Activated naive CD4-positive, alpha-beta T cell treated with anti-CD3 and anti-CD28 coated beads, Interleukin-2, amount 10 ng/mL, durations not matched to agents 7 days and 5 days (primary cell): ENCODE results near the gene RXRA.

ENCODE experiments used
- CTCF ChIA-PET: fragments of 350-600 bp; sonication (Branson Sonifier 250); formaldehyde crosslinking; loops from one replicate; lab custom pipeline; 2021; ENCODE audit warnings: antibody characterized with exemption; lab: Charles Lee
- DNase-seq: peaks from one replicate; pipeline ENCODE4 v3.0.0-alpha.2; 2020
- H3K27ac Mint-ChIP-seq: one replicate; pipeline ENCODE4 v1.8.0; 2021; ENCODE audit warnings: mild to moderate bottlenecking, moderate library complexity, mixed read lengths
- H3K27me3 Mint-ChIP-seq: one replicate; pipeline ENCODE4 v1.8.0; 2021; ENCODE audit warnings: mild to moderate bottlenecking, mixed read lengths
- H3K36me3 Mint-ChIP-seq: one replicate; pipeline ENCODE4 v1.8.0; 2021; ENCODE audit warnings: mixed read lengths
- H3K4me1 Mint-ChIP-seq: one replicate; pipeline ENCODE4 v1.8.0; 2021; ENCODE audit warnings: mixed read lengths
- H3K4me3 Mint-ChIP-seq: one replicate; pipeline ENCODE4 v1.8.0; 2021; ENCODE audit warnings: mild to moderate bottlenecking, moderate library complexity, mixed read lengths
- H3K9me3 Mint-ChIP-seq: one replicate; pipeline ENCODE4 v1.8.0; 2021; ENCODE audit warnings: mixed read lengths

RXRA gene

DNA sequence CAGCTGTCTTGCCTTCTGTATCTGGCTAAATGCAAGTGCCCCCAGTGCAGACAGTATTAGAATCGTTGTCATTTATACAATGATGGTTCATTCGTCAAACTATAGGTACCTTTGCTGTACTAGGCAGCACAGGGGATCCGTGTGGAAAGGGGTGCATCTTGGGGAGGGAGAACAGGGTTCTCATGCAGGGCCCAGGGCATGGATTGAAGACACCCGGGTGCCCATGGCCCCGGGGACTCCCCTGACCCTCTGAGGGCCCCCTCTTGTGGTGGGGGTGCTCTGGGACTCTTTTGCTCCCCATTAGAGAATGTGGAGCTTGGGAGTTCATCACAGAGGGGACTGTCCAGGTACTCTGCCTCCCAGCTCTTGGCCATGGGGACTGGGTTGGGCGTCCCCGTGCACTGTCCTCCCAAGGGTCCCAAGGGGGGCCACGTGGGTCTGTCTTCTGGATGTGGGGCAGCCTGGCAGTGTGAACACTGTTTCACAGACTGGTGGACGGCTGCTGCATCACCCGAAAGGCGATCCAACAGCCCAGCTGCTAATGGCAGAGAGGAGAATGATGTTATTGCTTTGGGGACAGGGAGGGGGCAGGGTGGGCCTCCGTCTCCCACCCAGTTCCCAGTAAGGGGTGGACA, 36.9 kb upstream of the RXRA start:
- Mint-ChIP-seq H3K36me3 (no peaks in the 10 kb centered on the region), H3K4me3 (no peak overlapping the region), H3K9me3 (no peaks in the 10 kb centered on the region), H3K27me3 (peaks cover 27% of the 10 kb centered on the region), H3K27ac (no peak overlapping the region), H3K4me1 (no peaks in the 10 kb centered on the region)
- CTCF ChIA-PET = no interaction called here
- DNase-seq = no peak

DNA sequence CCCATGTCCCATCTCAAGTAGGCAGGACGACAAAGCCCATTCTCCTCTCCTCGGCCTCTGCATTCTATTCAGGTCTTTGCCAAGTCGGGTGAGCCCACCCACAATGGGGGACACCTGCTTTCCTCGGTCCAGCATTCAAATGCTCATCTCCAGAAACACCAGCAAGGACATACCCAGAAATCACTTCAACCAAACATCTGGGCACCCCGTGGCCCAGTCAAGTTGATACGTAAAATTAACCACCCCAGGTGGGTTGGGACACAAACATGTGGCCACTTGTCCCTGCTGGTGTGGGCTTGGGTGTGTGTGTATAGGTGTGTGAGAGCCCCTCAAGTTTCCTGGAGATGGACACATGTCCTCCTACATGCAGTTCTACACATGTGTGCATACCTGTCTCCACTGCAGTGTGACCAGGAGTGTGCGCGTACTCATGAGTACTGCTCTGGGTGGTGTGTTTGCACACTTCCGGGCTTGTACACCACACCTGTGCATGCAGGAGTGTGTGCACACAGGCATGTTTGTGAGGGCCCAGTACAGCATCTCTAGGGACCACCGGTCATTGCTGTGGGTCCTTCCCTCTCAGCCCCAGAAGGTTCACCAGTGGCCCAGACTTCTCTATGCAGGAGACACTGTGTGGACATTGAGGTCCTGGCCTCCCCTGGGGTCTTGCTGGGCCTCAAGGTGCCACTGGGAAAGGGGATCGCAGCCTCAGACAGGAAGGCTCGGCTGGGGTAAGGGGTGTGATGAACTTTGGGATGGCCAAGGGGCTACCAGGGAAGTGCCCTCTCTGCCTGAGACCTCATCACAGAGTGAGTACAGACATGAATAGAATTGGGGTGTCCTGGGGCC, 35.4 kb upstream of the RXRA start:
- H3K4me3 Mint-ChIP-seq = no peak overlapping the region
- H3K9me3 Mint-ChIP-seq = no peaks in the 10 kb centered on the region
- H3K4me1 Mint-ChIP-seq = no peaks in the 10 kb centered on the region
- CTCF ChIA-PET = no interaction called here
- no peaks in the 10 kb centered on the region for H3K36me3 Mint-ChIP-seq
- H3K27me3 Mint-ChIP-seq = peaks cover 36% of the 10 kb centered on the region
- H3K27ac Mint-ChIP-seq = no peak overlapping the region
- no peak for DNase-seq

DNA sequence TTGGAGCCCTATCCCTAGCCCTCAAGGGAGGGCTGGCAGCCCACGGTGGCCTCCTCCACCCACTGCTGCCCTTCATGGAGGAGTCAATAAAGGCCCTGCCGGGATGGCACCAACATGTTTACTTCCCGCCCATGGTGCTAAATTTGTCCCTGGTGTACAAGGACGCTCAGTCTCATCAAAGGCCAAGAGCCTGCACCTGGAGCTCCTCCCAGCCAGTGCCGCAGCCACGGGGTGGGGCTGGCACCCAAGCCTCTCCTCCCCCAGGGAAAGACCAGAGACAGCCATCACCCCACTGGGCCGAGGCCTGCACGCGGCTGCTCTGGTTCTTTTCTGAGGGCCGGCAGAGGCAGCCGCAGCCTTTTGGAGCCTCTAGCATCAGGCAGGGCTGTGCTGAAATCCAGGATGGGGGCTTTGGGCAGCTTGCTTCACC, 34.8 kb upstream of the RXRA start:
- Mint-ChIP-seq H3K27me3 (peaks cover 40% of the 10 kb centered on the region), H3K4me1 (no peaks in the 10 kb centered on the region), H3K27ac (no peak overlapping the region), H3K36me3 (no peaks in the 10 kb centered on the region), H3K9me3 (no peaks in the 10 kb centered on the region), H3K4me3 (no peak overlapping the region)
- CTCF ChIA-PET = no interaction called here
- no peak for DNase-seq

DNA sequence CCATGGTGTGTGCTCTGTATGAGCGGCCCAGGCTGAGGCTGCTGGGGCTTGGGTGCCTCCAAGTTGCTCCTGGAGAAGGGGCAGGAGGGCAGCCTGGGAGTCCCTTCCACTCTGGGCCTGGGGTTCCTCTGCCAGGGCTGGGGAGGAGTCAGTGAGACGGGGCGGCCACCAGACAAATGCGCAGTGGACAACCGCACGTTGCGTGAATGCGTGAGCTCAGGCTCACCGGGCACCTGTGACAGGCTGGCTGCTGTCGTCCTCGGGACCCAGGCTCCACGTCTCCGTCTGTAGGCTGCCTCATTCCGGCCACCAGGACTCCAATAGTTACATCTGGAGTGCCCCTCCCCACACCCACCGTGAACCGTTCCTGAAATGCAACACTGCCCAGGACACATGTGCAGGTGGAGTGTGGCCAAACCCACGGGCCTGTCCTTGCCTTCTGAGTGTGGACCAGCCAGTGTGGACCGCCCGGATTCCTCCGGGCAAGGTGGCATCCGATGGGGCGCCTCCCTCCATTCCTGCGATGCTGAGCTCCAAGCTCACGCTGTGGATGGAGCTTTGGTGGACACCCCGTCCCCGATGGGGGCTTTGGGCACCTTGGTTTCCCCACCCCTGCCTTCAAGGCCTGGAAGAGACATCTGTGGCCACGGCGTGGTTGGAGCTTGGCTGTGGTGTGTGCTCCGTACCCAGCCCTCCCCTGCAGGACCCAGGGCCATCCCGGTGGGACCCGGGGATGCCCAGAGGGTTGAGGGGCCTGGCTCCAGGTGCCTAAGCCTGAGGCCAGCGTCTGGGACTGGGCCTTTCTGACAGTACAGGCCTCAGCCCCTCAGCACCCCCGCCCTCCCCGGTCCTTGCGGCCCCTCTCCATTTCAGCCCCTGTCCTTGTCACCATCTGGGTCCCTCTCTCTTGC, 34.0 kb upstream of the RXRA start:
- no peak overlapping the region for H3K4me3 Mint-ChIP-seq
- CTCF ChIA-PET = no interaction called here
- no peak overlapping the region for H3K27ac Mint-ChIP-seq
- H3K27me3 Mint-ChIP-seq = peaks cover 37% of the 10 kb centered on the region
- no peaks in the 10 kb centered on the region for H3K36me3 Mint-ChIP-seq
- no peak for DNase-seq
- H3K4me1 Mint-ChIP-seq = no peaks in the 10 kb centered on the region
- H3K9me3 Mint-ChIP-seq = no peaks in the 10 kb centered on the region

DNA sequence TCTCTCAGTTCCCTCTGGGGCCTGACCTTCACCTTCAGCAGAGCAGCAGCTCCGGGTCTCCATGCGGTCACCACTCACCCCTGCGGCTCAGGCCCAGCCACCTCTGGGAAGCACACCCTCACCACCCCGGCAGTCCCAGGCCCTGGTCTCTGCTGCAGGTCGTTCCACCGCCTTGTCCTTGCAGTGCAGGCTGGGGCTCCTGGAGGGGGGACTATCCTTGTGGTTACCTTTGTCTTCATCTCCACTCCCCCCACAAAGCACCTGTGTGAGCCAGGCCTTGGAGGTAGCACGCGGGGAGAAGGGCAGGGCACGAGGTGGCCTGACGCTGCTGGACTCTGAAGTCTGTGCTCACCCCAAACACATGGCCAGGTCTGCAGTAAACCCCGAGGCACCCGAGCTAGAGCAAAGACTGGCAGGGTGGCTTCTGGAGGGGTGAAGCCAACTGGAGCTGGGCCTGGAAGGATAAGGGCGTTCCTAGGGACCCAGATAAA, 33.2 kb upstream of the RXRA start:
- H3K4me3 Mint-ChIP-seq = no peak overlapping the region
- DNase-seq = no peak
- no peaks in the 10 kb centered on the region for H3K4me1 Mint-ChIP-seq
- H3K27me3 Mint-ChIP-seq = peaks cover 35% of the 10 kb centered on the region
- no peaks in the 10 kb centered on the region for H3K9me3 Mint-ChIP-seq
- CTCF ChIA-PET = no interaction called here
- H3K36me3 Mint-ChIP-seq = no peaks in the 10 kb centered on the region
- H3K27ac Mint-ChIP-seq = no peak overlapping the region

DNA sequence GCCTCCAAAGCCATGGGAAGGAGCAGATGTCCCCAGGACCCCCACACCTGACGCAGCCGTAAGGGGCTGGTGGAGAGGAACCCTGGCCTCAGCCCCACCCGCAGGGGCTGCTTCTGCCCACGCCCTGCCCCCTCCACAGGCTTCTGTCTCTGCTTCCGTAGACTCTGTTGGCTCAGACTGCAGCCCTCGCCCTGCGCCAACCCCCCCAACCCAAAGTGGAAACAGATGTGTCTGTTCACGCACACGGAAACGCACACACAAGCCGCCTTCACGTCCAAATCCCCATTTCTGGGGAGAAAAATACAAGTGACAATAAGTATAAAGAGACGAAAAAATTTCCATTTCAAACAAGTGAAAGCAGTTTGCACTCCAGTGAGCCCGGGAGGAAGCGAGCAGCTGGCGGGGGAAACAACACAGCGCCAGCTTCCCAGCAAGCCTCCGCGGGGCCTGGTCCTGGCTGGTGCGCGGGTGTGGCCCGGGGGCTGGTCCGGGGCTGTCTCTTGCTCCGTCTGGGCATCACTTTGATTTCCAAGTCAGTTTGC, 32.6 kb upstream of the RXRA start:
- CTCF ChIA-PET = no interaction called here
- Mint-ChIP-seq H3K9me3 (no peaks in the 10 kb centered on the region), H3K4me3 (no peak overlapping the region), H3K27me3 (peaks cover 33% of the 10 kb centered on the region), H3K36me3 (no peaks in the 10 kb centered on the region), H3K27ac (no peak overlapping the region), H3K4me1 (no peaks in the 10 kb centered on the region)
- DNase-seq = no peak

DNA sequence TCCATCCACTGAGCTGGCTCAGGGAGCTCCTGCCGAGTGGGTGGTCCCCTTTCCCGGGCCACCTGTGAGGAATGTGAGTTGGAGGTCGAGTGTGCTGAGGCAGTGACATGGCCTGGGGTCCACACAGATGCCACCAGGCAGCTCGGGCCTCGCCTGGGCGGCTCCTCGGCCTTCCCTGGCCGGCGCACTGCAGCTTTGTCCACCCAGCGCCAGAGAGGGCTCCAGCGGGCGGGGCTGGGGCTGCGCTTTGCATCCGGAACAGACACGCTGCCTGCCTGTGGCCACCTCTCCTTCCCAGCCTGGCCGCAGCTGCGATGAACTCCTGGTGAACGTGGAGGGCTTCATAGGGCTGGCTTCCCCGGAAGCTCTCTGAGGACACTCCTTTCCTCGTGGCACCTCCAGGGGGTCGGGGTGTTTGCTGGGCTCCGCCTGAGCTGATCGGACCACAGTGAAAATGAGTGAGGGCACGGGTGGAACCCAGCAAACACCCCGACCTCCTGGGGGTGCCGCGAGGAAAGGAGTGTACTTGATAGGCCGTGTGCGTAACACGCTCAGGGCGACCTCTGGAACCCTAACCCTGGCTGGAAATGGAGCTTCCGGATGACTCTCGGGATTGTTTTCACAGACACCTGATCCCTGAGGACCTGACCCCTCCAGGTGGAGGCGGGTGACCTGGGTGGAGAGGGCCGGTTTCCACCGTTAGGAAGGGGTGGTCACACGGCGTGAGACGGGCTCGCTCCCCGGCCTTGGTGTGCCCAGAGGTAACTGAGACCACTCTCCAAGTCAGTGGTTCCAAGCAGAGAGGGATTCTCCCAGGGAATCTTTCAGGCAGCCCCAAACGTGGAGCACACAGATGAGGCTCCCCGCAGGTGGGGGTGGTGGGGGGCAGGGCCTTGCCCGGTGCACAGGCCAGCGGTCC, 31.8 kb upstream of the RXRA start:
- Mint-ChIP-seq H3K36me3 (no peaks in the 10 kb centered on the region), H3K4me1 (no peaks in the 10 kb centered on the region), H3K4me3 (no peak overlapping the region), H3K27ac (no peak overlapping the region), H3K27me3 (peaks cover 39% of the 10 kb centered on the region), H3K9me3 (no peaks in the 10 kb centered on the region)
- DNase-seq = no peak
- CTCF ChIA-PET = no interaction called here

DNA sequence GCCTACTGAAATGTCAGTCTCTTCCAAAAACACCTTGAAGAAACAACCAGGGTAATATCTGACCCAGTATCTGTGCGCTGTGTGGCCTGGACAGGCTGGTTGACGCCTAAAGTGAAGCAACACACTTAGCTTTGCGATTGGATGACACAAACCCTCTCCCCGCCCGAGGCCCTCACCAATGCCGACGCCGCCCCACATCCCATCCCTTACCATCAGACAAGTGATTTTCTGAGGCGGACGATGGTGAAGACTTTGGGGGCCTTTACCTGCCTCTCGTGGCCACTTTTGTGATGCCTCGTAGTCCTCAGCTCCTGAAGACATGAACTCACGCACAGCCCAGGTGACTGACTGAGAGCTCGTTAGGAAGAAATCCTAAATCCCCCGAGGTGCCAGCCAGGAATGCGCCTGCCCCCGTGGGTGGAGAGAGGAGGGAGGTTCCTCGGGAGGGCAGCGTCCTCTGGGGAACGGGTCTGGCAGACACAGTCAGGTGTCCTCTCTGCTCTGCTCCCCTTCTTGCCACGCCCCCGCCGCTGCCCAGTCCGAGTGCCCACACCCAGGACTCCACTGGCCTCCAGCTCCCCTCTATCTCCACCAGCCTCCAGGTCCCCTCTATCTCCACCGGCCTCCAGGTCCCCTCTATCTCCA, 31.0 kb upstream of the RXRA start:
- no peaks in the 10 kb centered on the region for H3K36me3 Mint-ChIP-seq
- CTCF ChIA-PET = no interaction called here
- peaks cover 44% of the 10 kb centered on the region for H3K27me3 Mint-ChIP-seq
- H3K9me3 Mint-ChIP-seq = no peaks in the 10 kb centered on the region
- H3K4me1 Mint-ChIP-seq = peaks cover 2% of the 10 kb centered on the region
- H3K27ac Mint-ChIP-seq = no peak overlapping the region
- no peak for DNase-seq
- no peak overlapping the region for H3K4me3 Mint-ChIP-seq

DNA sequence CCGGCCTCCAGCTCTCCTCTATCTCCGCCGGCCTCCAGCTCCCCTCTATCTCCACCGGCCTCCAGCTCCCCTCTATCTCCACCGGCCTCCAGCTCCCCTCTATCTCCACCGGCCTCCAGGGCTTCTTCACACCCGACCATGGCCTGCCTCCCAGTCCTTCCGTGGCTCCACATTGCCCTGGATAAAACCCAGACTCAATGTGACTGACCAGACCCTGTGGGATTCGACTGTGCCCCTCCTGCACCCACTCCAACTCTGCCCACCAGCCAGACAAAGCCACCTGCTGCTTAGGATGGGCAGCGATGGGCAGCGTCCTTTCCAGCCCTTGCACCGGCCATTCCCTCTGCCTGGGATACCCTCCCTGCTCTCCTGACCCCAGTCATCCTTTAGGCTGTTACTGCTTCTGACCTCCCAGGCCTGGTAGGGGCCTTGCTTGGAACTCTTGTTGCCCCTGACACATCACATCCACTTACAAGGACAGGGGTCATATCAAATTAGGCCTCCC, 30.5 kb upstream of the RXRA start:
- Mint-ChIP-seq H3K9me3 (no peaks in the 10 kb centered on the region), H3K27ac (no peak overlapping the region), H3K4me1 (peaks cover 8% of the 10 kb centered on the region), H3K36me3 (no peaks in the 10 kb centered on the region), H3K27me3 (peaks cover 50% of the 10 kb centered on the region), H3K4me3 (no peak overlapping the region)
- CTCF ChIA-PET = no interaction called here
- no peak for DNase-seq

DNA sequence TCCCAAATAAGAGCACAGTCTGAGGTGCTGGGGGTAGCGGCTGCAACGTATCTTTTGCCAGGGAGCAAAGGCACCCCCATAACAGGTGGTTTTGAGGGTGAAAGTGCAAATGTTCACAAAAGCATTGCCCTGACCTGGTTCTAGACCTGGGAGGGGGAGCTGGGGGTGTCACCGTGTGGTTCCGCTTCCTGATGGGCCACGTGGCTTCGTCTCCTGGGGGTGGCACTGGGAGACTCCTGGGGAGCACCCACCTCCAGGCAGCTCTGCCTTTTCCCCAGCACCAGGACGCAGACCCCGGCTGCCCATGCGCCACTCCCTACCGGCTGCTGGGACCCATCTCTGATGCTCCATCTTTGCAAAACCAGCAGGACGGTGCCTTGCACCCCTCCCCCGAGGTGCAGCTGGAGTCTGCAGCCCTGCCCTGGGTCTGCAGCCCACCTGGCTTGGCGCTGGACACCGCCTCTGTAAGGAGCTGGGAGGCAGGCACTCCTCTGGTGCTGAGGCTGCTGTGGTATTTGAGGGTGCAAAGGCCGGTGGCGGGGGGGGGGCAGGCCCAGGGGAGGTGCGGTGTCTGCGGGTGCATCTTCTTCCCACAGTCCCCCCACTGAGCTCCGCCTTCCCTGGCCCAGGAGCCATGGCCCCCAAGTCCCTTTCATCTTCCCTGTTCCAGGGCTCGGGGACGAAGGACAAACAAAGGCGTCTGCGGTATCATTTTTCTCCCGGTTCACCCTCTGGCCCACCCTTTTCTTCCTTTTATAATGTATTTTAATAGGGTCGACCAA, 29.8 kb upstream of the RXRA start:
- Mint-ChIP-seq H3K4me1 (peaks cover 14% of the 10 kb centered on the region), H3K9me3 (no peaks in the 10 kb centered on the region), H3K36me3 (no peaks in the 10 kb centered on the region), H3K27ac (no peak overlapping the region), H3K4me3 (no peak overlapping the region), H3K27me3 (peaks cover 55% of the 10 kb centered on the region)
- CTCF ChIA-PET = no interaction called here
- DNase-seq = no peak

DNA sequence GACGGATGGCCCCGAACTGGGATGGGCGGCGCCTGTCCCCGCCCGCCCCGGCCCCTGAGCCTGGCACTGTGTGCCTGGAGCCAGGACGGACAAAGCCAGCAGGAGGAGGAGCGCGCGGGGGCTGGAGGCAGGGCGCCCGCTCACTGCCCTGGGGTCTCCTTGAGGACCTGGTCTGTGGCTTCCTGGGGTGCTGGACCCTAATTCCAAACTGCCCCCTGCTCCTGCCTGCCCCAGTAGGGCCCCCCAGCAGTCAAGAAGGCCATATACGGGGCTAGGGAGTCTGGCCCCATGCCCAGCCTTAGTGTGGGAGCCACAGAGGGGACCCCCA, 29.2 kb upstream of the RXRA start:
- Mint-ChIP-seq H3K27me3 (peaks cover 60% of the 10 kb centered on the region), H3K36me3 (no peaks in the 10 kb centered on the region), H3K4me1 (peaks cover 19% of the 10 kb centered on the region), H3K9me3 (no peaks in the 10 kb centered on the region), H3K27ac (no peak overlapping the region), H3K4me3 (no peak overlapping the region)
- CTCF ChIA-PET = no interaction called here
- no peak for DNase-seq

DNA sequence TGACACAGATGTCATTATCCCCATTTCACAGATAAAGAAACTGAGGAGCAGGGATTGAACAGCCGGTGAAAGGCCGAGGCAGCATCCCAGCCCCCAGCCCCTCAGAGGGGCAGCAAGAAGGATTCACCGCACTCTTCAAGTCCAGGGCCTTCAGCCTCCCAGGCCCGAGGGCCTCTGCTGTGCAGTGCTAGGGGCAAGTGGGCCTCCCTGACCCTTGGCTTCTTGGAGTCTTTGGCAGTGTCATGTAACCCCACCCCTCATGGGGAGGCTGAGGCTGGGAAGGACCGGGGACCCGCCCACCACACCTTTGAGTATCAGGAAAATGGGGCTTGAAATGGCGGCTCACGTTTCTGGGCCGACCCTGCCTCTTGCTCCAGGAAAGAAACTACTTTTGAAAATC, 28.7 kb upstream of the RXRA start:
- Mint-ChIP-seq H3K4me3 (no peak overlapping the region), H3K27me3 (peaks cover 60% of the 10 kb centered on the region), H3K27ac (no peak overlapping the region), H3K9me3 (no peaks in the 10 kb centered on the region), H3K4me1 (peaks cover 21% of the 10 kb centered on the region), H3K36me3 (no peaks in the 10 kb centered on the region)
- DNase-seq = no peak
- CTCF ChIA-PET = no interaction called here
